ENCODE results near the gene PCYT2. TPM values are rescaled to one million over a fixed set of nuclear protein-coding genes. Genes with fewer than 3 reads are reported as not detected.

Gene PCYT2
- polyA plus RNA-seq, 3 donors from 2014 or later, result 44.7 to 59.6 (median 49.5) TPM

- DNase-seq, result no peak
- Mint-ChIP-seq H3K4me3 (no peak overlapping the region), H3K27me3 (ENCODE audit: low read depth in 3 of 3) (peaks cover 1 to 4% (median 2%) of the 10 kb centered on the region in 3 donors), H3K27ac (no peak overlapping the region), H3K4me1 (peaks cover 0 to 10% of the 10 kb centered on the region in 2 donors), H3K36me3 (no peaks in the 10 kb centered on the region), H3K9me3 (no peaks in the 10 kb centered on the region)
Measured at GRCh38 chr17:81934850-81935708, 23.9 kb upstream of the PCYT2 start.

GRCh38 chr17:81934098-81934757, 23.0 kb upstream of the PCYT2 start:
- H3K27me3 Mint-ChIP-seq (ENCODE audit: low read depth in 3 of 3), result peaks cover 2 to 4% (median 4%) of the 10 kb centered on the region in 3 donors
- H3K36me3 Mint-ChIP-seq, result no peaks in the 10 kb centered on the region
- H3K4me3 Mint-ChIP-seq, result no peak overlapping the region
- peaks cover 0 to 10% of the 10 kb centered on the region in 2 donors for H3K4me1 Mint-ChIP-seq
- no peak overlapping the region for H3K27ac Mint-ChIP-seq
- DNase-seq, result no peak
- H3K9me3 Mint-ChIP-seq, result no peaks in the 10 kb centered on the region

DNA sequence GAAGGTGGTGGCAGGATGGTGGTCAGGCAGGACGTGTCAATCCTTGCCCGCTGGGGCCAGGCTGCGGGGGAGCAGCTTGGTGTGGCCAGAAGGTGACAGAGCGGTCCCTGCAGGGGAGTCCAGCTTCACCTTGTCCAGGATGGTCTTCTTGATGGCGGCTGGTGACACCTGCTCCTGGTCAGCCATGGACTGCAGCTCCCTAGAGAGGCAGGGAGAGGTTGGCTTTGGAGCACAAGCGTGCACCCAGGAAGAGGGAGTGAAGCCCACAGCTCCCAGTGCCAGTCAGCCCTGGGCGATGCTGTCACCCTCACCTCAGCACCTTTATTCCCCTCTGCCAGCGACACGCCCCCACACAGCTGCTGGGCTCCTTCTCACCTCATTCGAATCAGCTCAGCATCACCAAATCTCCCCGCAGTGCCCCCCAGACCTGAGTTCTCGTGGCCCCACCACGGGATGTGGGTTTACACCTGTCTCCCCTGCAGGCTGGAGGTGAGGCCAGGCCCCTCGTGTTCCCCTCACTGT, 22.0 kb upstream of the PCYT2 start:
- Mint-ChIP-seq H3K27me3 (ENCODE audit: low read depth in 3 of 3) (peaks cover 2 to 4% (median 4%) of the 10 kb centered on the region in 3 donors), H3K4me3 (no peak overlapping the region), H3K4me1 (peaks cover 0 to 10% of the 10 kb centered on the region in 2 donors), H3K36me3 (no peaks in the 10 kb centered on the region), H3K27ac (no peak overlapping the region), H3K9me3 (no peaks in the 10 kb centered on the region)
- no peak for DNase-seq

GRCh38 chr17:81932333-81932983, 21.3 kb upstream of the PCYT2 start:
- Mint-ChIP-seq H3K36me3 (no peaks in the 10 kb centered on the region), H3K9me3 (no peaks in the 10 kb centered on the region), H3K4me3 (no peak overlapping the region), H3K4me1 (peaks cover 0 to 7% of the 10 kb centered on the region in 2 donors), H3K27ac (no peak overlapping the region), H3K27me3 (ENCODE audit: low read depth in 3 of 3) (peaks cover 3 to 4% (median 4%) of the 10 kb centered on the region in 3 donors)
- DNase-seq, result no peak

DNA sequence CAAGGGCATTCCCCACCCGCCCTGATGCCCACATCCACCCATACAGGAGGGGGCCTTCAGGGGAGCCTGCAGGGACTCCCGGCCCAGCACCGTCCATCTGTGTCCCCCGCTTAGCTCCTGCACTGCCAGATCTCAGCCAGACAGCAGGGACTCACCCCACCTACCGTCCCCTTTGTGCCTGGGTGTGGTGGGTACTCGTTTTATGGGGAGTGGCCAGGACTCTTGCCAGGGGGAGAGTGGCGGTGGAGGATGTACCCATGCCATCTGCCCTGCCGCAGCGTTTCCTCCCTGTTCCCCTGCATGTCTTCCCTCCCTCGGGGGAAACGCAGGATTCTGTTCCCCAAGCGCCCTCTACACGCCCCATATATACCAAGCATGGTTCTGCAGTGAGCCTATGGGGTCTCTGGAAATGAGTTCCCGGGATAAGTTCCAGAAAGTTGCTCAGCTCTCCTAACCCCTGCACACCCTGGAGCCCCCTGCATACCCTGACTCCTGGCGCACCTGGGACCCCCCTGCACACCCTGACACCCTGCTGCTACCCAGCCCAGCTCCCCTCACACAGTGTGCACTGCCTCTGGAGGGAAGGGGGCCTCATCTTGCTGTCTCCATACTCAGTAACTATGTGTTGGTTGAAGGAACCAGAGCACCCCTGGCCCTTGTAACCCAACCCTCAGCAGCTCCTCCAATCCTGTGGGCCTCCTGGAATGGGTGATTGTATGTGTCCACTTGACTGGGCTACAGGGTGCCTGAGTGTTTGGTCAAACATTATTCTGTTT, 20.5 kb upstream of the PCYT2 start:
- Mint-ChIP-seq H3K4me1 (peaks cover 0 to 5% of the 10 kb centered on the region in 2 donors), H3K27me3 (ENCODE audit: low read depth in 3 of 3) (peaks cover 3 to 6% (median 4%) of the 10 kb centered on the region in 3 donors), H3K4me3 (no peak overlapping the region), H3K9me3 (no peaks in the 10 kb centered on the region), H3K27ac (no peak overlapping the region), H3K36me3 (no peaks in the 10 kb centered on the region)
- no peak for DNase-seq

- H3K4me3 Mint-ChIP-seq, result no peak overlapping the region
Measured at GRCh38 chr17:81931189-81931556, 20.0 kb upstream of the PCYT2 start.

DNA sequence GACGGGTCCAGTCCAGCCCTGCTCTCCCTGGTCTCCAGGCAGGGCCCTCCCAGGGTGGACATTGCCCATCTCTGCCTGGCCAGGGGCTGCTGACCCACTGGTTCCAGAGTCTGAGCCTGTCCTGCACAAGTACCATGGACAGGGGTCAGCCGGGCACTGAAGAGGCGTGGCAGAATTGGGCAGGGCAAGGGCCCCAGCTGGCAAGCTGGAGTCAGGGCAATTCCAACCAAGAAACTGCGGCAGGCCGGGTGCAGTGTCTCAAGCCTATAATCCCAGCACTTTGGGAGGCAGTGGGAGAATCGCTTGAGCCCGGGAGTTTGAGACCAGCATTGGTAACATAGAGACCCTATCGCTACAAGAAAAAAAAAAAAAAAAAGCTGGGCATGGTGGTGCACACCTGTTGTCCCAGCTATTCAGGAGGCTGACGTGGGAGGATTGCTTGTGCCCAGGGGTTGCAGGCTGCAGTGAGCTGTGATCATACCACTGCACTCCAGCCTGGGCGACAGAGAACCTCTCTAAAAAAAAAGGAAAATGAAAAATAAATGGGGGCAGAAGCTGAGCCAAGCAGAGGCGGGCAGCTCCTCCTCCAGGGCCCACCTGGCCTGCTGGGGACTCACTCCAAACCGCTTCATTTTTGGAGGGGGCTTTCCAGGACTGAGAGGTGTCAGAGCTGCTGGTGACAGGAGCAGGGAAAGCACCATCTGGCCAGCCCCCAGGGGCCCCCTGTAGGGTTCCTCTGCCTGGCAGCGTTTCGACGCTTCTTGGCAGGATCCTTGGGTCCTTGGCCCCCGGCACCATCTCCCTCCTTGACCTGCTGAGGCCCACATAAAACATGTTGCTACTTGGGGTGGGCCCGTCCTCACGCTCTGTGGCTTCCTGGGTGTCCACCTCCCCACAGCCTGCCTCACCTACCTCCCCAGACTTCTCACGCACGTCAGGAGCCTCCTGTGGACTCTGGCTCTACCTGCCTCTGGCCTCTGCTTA, 19.2 kb upstream of the PCYT2 start:
- Mint-ChIP-seq H3K4me3 (no peak overlapping the region), H3K4me1 (peaks cover 7 to 10% of the 10 kb centered on the region in 2 donors), H3K27me3 (ENCODE audit: low read depth in 3 of 3) (peaks cover 3 to 14% (median 5%) of the 10 kb centered on the region in 3 donors), H3K36me3 (no peaks in the 10 kb centered on the region), H3K27ac (no peak overlapping the region), H3K9me3 (no peaks in the 10 kb centered on the region)
- DNase-seq, result no peak

More at GRCh38 chr17:81931189-81931556, 20.0 kb upstream of the PCYT2 start:
- peaks cover 3 to 11% (median 4%) of the 10 kb centered on the region in 3 donors for H3K27me3 Mint-ChIP-seq (ENCODE audit: low read depth in 3 of 3)
- peaks cover 4% of the 10 kb centered on the region in 2 donors for H3K4me1 Mint-ChIP-seq
- H3K9me3 Mint-ChIP-seq, result no peaks in the 10 kb centered on the region
- no peak for DNase-seq
- no peaks in the 10 kb centered on the region for H3K36me3 Mint-ChIP-seq
- no peak overlapping the region for H3K27ac Mint-ChIP-seq

DNA sequence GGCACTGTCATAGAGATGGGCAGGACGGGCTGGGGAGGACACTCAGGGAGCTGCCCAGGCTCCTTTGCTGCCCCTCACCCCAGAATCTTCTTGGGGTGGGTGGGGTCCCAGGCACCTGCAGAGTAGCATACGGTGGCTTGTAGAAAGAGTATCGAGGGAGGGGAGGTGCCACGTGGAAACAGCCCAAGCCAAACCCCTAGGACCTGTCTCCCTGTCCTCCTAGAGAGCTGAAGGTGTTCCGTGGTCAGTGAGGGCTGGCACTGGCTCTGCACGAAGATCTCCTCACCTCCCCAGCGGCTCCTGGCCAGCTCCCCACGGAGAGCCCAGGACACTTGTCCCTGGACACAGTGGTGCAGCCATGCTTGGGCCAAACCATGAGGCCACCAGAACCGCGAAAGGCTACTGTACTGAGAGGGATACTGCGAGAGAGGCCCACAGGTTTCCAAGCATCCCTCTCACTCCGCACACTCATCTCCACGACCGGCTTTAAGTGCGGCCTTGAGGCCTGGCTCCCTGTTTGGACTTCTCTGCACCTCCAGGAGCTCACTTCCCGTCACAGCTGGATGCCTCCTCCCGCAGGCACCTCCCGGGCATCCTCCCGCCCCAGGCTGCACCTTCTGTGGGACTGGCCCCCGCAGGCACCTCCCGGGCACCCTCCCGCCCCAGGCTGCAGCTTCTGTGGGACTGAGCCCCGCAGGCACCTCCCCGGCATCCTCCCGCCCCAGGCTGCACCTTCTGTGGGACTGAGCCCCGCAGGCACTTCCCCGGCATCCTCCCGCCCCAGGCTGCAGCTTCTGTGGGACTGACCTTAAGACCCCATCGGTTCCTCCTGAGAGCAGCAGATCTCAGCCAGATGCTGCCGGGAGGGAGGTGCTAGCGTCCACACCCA, 18.3 kb upstream of the PCYT2 start:
- no peak overlapping the region for H3K27ac Mint-ChIP-seq
- peak overlapping the region; percentile 41 to 62 (median 46) for H3K4me3 Mint-ChIP-seq
- H3K36me3 Mint-ChIP-seq, result no peaks in the 10 kb centered on the region
- DNase-seq, result no peak
- peaks cover 7 to 11% of the 10 kb centered on the region in 2 donors for H3K4me1 Mint-ChIP-seq
- peaks cover 3 to 11% (median 6%) of the 10 kb centered on the region in 3 donors for H3K27me3 Mint-ChIP-seq (ENCODE audit: low read depth in 3 of 3)
- H3K9me3 Mint-ChIP-seq, result no peaks in the 10 kb centered on the region

DNA sequence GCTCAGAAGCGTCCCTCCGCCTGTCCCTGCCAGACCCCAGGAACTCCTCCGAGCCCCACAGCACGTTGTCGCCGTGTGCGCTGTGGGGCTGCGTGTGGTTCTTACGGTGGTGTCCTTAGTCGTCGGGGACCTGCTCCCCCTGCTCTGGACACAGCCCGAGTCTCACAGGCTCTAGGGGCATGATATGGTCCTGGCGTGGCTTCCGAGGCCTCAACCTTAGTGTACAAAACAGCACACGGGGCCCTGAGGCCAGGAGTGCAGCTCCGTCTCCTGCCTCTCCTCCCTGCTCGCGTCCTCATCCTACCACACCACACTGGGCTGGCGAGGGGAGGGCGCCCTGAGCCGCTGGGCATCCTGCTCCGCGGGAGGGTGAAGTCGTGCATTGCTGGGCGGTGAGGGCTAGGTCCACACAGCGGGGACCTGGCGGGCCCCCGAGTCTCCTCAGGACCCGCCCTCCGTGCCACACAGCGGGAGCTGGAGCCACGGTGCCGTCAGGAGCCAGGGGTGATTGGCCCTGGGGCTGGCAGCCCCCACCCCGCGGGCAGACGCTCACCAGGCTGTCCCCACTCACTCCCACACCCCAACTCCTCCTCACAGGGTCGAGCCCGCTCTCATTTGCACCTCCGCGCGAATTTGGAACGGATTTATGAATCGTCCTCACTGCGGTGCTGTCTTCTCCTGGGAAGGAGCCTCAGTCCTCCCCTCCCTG, 17.5 kb upstream of the PCYT2 start:
- no peak for DNase-seq
- no peak overlapping the region for H3K27ac Mint-ChIP-seq
- H3K4me3 Mint-ChIP-seq, result peak overlapping the region; percentile 41 to 62 (median 53)
- H3K4me1 Mint-ChIP-seq, result peaks cover 7 to 11% of the 10 kb centered on the region in 2 donors
- H3K9me3 Mint-ChIP-seq, result no peaks in the 10 kb centered on the region
- no peaks in the 10 kb centered on the region for H3K36me3 Mint-ChIP-seq
- peaks cover 3 to 11% (median 6%) of the 10 kb centered on the region in 3 donors for H3K27me3 Mint-ChIP-seq (ENCODE audit: low read depth in 3 of 3)

GRCh38 chr17:81927653-81928543, 16.7 kb upstream of the PCYT2 start, which contains the start of gene MAFG:
TSS of gene MAFG (minus strand) at chr17:81927735. CDS start at chr17:81923185, 4,550 bp downstream.
- Mint-ChIP-seq H3K27me3 (ENCODE audit: low read depth in 3 of 3) (peaks cover 3 to 9% (median 6%) of the 10 kb centered on the region in 3 donors), H3K9me3 (no peaks in the 10 kb centered on the region), H3K4me1 (peaks cover 7 to 12% of the 10 kb centered on the region in 2 donors), H3K4me3 (peak within 1 kb of the TSS; percentile 69 to 81 (median 73)), H3K27ac (peak within 1 kb of the TSS in 5 of 6 donors; percentile 40 to 64 (median 46)), H3K36me3 (no peaks in the 10 kb centered on the region)
- DNase-seq, result peak; percentile 90 to 93 (median 92)
